H1 (cell line): ENCODE data around the gene PXDN. TPM values are rescaled to one million over a fixed set of nuclear protein-coding genes. Genes with fewer than 3 reads are reported as not detected.

Source experiments
- ASH2L ChIP-seq: fragments of 200-600, 300-600 bp; sonication (generic); IDR thresholded peaks from one replicate; pipeline ENCODE4 v1.7.1; 2017; ENCODE audit warnings: low read length
- GABPA ChIP-seq: IDR thresholded peaks from 2 replicates; pipeline ENCODE4 v1.6.1; 2011; ENCODE audit warnings: mild to moderate bottlenecking, low read length, moderate library complexity, borderline replicate concordance; ENCODE audit not compliant: insufficient read depth
- POLR2A ChIP-seq, 2 experiments: IDR thresholded peaks; 1 replicate in 1 of 2; 2 replicates in 1 of 2; pipeline ENCODE4 v1.6.1; 2011; ENCODE audit warnings: low read depth in 2 of 2, low read length in 2 of 2, mild to moderate bottlenecking in 2 of 2; ENCODE audit errors: control extremely low read depth in 1 of 2
- RBBP5 ChIP-seq: IDR thresholded peaks from 2 replicates; pipeline ENCODE4 v1.7.1; 2012; ENCODE audit warnings: low read depth, mild to moderate bottlenecking, inconsistent platforms, low read length, moderate library complexity, borderline replicate concordance
- RXRA ChIP-seq: IDR thresholded peaks from 2 replicates; pipeline ENCODE4 v1.6.1; 2011; ENCODE audit warnings: low read depth, mild to moderate bottlenecking, low read length, moderate library complexity; ENCODE audit not compliant: insufficient read depth
- SIN3A ChIP-seq, 2 experiments: IDR thresholded peaks in 1 of 2; conservative IDR thresholded peaks in 1 of 2; 2 replicates each; pipeline ENCODE4 v1.6.1; 2011 to 2012; ENCODE audit warnings: low read length in 2 of 2, improper control_type of control experiment in 1 of 2, low read depth in 1 of 2, mild to moderate bottlenecking in 1 of 2
- SIX5 ChIP-seq: IDR thresholded peaks from 2 replicates; pipeline ENCODE4 v1.6.1; 2011; ENCODE audit warnings: mild to moderate bottlenecking, low read depth, low read length
- SP4 ChIP-seq: IDR thresholded peaks from 2 replicates; pipeline ENCODE4 v1.6.1; 2012; ENCODE audit warnings: low read length, inconsistent platforms
- YY1 ChIP-seq: IDR thresholded peaks from 2 replicates; pipeline ENCODE4 v1.6.1; 2011; ENCODE audit warnings: low read depth, mild to moderate bottlenecking, low read length
- polyA plus RNA-seq, 7 experiments: library from polyadenylated mRNA; depleted of rRNA in 3 of 7; stranded (reverse) in 5 of 7; unstranded in 2 of 7; fragments of >200 nt in 5 of 7; fragments of 200-250 nt in 2 of 7; gene quantifications; 1 replicate in 5 of 7; 2 replicates in 1 of 7; 4 replicates in 1 of 7; pipeline versions ENCODE4 v1.2.1 to v1.2.3, GENCODE V29; 2011 to 2013; ENCODE audit warnings: missing spikeins in 2 of 7, mixed read lengths in 2 of 7
- total RNA-seq: library from RNA; stranded (reverse); fragmentation: NEBNext Ultra II Directional; extraction: Animal tissue kit (Norgen Biotek cat#: 25700); gene quantifications from 2 replicates; pipeline ENCODE4 v1.2.1, GENCODE V29; 2021

Gene PXDN
- total and polyA plus RNA-seq, 2 of the 8 experiments (the other 6 are each of a cell fraction or from before 2014, with no cell fraction given), result 104 to 141 TPM

- TF ChIP-seq RXRA, result no peak
- no peak for TF ChIP-seq POLR2A (IDR thresholded peaks at IDR 0.05; ENCODE audit: control extremely low read depth in 1 of 2, low read depth in 2 of 2, low read length in 2 of 2)
- TF ChIP-seq YY1, result no peak
- no peak for TF ChIP-seq GABPA
- TF ChIP-seq ASH2L, result no peak
- TF ChIP-seq SP4, result no peak
- TF ChIP-seq SIX5, result no peak
- no peak for TF ChIP-seq RBBP5
- no peak for TF ChIP-seq SIN3A (conservative IDR thresholded peaks at IDR 0.05 in 1 of 2, IDR thresholded peaks at IDR 0.05 in 1 of 2; ENCODE audit: low read depth in 1 of 2, low read length in 2 of 2)
These were observed 83.4 kb downstream of the PXDN start (continued) for GRCh38 chr2:1660656-1661640.
